ENCODE data around the gene ST6GAL1.

Gene ST6GAL1

GRCh38 chr3:187084126-187084525 is 153.8 kb downstream of the ST6GAL1 start:
- DNase-seq: no peak

- DNase-seq: no peak
Measured at GRCh38 chr3:187084580-187084979, 154.3 kb downstream of the ST6GAL1 start.

- no peak for DNase-seq
Measured at GRCh38 chr3:187085021-187085666, 154.8 kb downstream of the ST6GAL1 start.

- no peak for DNase-seq
Measured at GRCh38 chr3:187085933-187086332, 155.6 kb downstream of the ST6GAL1 start.

- DNase-seq: no peak
Measured at GRCh38 chr3:187086831-187087230, 156.5 kb downstream of the ST6GAL1 start.

GRCh38 chr3:187088701-187089100 is 158.4 kb downstream of the ST6GAL1 start:
- DNase-seq: no peak

GRCh38 chr3:187093320-187093719 is 163.0 kb downstream of the ST6GAL1 start:
- DNase-seq: no peak

GRCh38 chr3:187098923-187099512 is 168.7 kb downstream of the ST6GAL1 start:
- DNase-seq: peak; percentile 39

GRCh38 chr3:187101184-187102072 is 171.1 kb downstream of the ST6GAL1 start:
- peak; percentile 50 for DNase-seq

GRCh38 chr3:187102073-187102634 is 171.8 kb downstream of the ST6GAL1 start:
- no peak for DNase-seq

GRCh38 chr3:187103251-187103650 is 172.9 kb downstream of the ST6GAL1 start:
- DNase-seq: no peak

GRCh38 chr3:187104342-187104741 is 174.0 kb downstream of the ST6GAL1 start:
- no peak for DNase-seq

- peak; percentile 45 for DNase-seq
Measured at GRCh38 chr3:187104933-187105332, 174.6 kb downstream of the ST6GAL1 start.

- no peak for DNase-seq
Measured at GRCh38 chr3:187105700-187106099, 175.4 kb downstream of the ST6GAL1 start.

- no peak for DNase-seq
Measured at GRCh38 chr3:187107989-187108388, 177.7 kb downstream of the ST6GAL1 start.

GRCh38 chr3:187110156-187110555 is 179.8 kb downstream of the ST6GAL1 start:
- DNase-seq: no peak

- DNase-seq: peak; percentile 30
Measured at GRCh38 chr3:187112934-187113793, 182.8 kb downstream of the ST6GAL1 start.

GRCh38 chr3:187114511-187114910 is 184.2 kb downstream of the ST6GAL1 start:
- DNase-seq: no peak

- no peak for DNase-seq
Measured at GRCh38 chr3:187120326-187120725, 190.0 kb downstream of the ST6GAL1 start.

- no peak for DNase-seq
Measured at GRCh38 chr3:187122261-187122660, 191.9 kb downstream of the ST6GAL1 start.

GRCh38 chr3:187125319-187126031 is 195.1 kb downstream of the ST6GAL1 start:
- DNase-seq: no peak
